Measurements from ENCODE around the gene TSPAN14. TPM values are rescaled to one million over a fixed set of nuclear protein-coding genes. Genes with fewer than 3 reads are reported as not detected.

The TSPAN14 gene
- total and polyA plus RNA-seq, 12 donors: 16.9 to 57.2 (median 27.6) TPM

- 50 to 67% methylated on average over 4 of the region's 4 CpGs for WGBS, 2 donors
- Histone ChIP-seq H3K27ac (peak overlapping the region in 6 of 10 donors; percentile 18 to 48 (median 38)), H3K4me3 (no peak overlapping the region), H3K36me3 (no peaks in the 10 kb centered on the region), H3K27me3 (peaks cover 0 to 9% (median 0%) of the 10 kb centered on the region in 7 donors), H3K9me3 (no peaks in the 10 kb centered on the region), H3K4me1 (peaks cover 2 to 48% (median 31%) of the 10 kb centered on the region in 9 donors)
- TF ChIP-seq CTCF (IDR thresholded peaks at IDR 0.05): no peak
- intact Hi-C loops (cut with DNase I): loop anchor here in 1 of 10 donors (5.0 kb wide), 1 partner anchor 46 kb away; the partner anchor contains the start of gene TSPAN14
- ATAC-seq: peak in 1 of 8 donors; percentile 16
- no peak for DNase-seq
Measured at GRCh38 chr10:80406204-80406603, 47.9 kb upstream of the TSPAN14 start.

- Histone ChIP-seq H3K4me3 (peak overlapping the region; percentile 51 to 94 (median 84)), H3K9me3 (no peaks in the 10 kb centered on the region), H3K27ac (peak overlapping the region; percentile 59 to 93 (median 86)), H3K4me1 (peaks cover 5 to 65% (median 47%) of the 10 kb centered on the region in 9 donors), H3K36me3 (no peaks in the 10 kb centered on the region), H3K27me3 (peaks cover 0 to 9% (median 0%) of the 10 kb centered on the region in 7 donors)
- ATAC-seq (peak in 7 of 8 donors; percentile 33 to 56 (median 43)), DNase-seq (peak in 1 of 2 donors; percentile 34)
- 12 to 18% methylated on average over 16 of the region's 16 CpGs for WGBS, 2 donors
- intact Hi-C loops (cut with DNase I): loop anchor here in 1 of 10 donors (5.0 kb wide), 1 partner anchor 44 kb away; the partner anchor contains the start of gene TSPAN14
- no peak for TF ChIP-seq CTCF (IDR thresholded peaks at IDR 0.05)
Measured at GRCh38 chr10:80407812-80408241, 46.3 kb upstream of the TSPAN14 start.

- intact Hi-C loops (cut with DNase I): loop anchor here in 1 of 10 donors (5.0 kb wide), 1 partner anchor 44 kb away; the partner anchor contains the start of gene TSPAN14
- H3K4me1 ChIP-seq: peaks cover 5 to 71% (median 53%) of the 10 kb centered on the region in 9 donors
- peak within 1 kb of the TSS; percentile 51 to 94 (median 84) for H3K4me3 ChIP-seq
- peak; percentile 90 to 95 (median 94) for ATAC-seq
- DNase-seq: peak; percentile 87 to 92
- H3K27ac ChIP-seq: peak within 1 kb of the TSS; percentile 59 to 93 (median 86)
- H3K9me3 ChIP-seq: no peaks in the 10 kb centered on the region
- 1% methylated on average over 95 to 96 of the region's 96 CpGs for WGBS, 2 donors
- peak in 2 of 9 donors; percentile 8 to 14 for TF ChIP-seq CTCF (IDR thresholded peaks at IDR 0.05)
- H3K36me3 ChIP-seq: no peaks in the 10 kb centered on the region
- peaks cover 0 to 9% (median 0%) of the 10 kb centered on the region in 7 donors for H3K27me3 ChIP-seq
Measured at GRCh38 chr10:80408242-80409101, 45.6 kb upstream of the TSPAN14 start, which contains the start of gene PRXL2A. TSS of gene PRXL2A (plus strand) at chr10:80408551. CDS start at chr10:80420468, 11,917 bp downstream.

GRCh38 chr10:80409121-80409520, 45.0 kb upstream of the TSPAN14 start:
- Histone ChIP-seq H3K27ac (peak overlapping the region; percentile 59 to 93 (median 86)), H3K4me3 (peak overlapping the region; percentile 51 to 94 (median 84)), H3K36me3 (no peaks in the 10 kb centered on the region), H3K4me1 (peaks cover 5 to 78% (median 60%) of the 10 kb centered on the region in 9 donors), H3K9me3 (no peaks in the 10 kb centered on the region), H3K27me3 (peaks cover 0 to 9% (median 0%) of the 10 kb centered on the region in 7 donors)
- 32 to 35% methylated on average over 12 of the region's 12 CpGs for WGBS, 2 donors
- intact Hi-C loops (cut with DNase I): loop anchor here in 1 of 10 donors (5.0 kb wide), 1 partner anchor 43 kb away; the partner anchor contains the start of gene TSPAN14
- ATAC-seq (peak in 2 of 8 donors; percentile 1 to 26), DNase-seq (no peak)
- no peak for TF ChIP-seq CTCF (IDR thresholded peaks at IDR 0.05)

All from heart right ventricle (tissue), 16 donors.